B cell (primary cell): ENCODE data around the gene EXT2. TPM values are rescaled to one million over a fixed set of nuclear protein-coding genes. Genes with fewer than 3 reads are reported as not detected.

Source experiments
- ATAC-seq: fragments of 200-7000 bp; cut with Tn5 transposase; one replicate; pipeline ENCODE4 v1.10.0; 2021; ENCODE audit warnings: low read depth, mild to moderate bottlenecking, moderate number of reproducible peaks, moderate library complexity
- CTCF ChIA-PET: fragments of 350-600 bp; sonication (Branson Sonifier 250); formaldehyde crosslinking; loops from one replicate; lab custom pipeline; 2021; ENCODE audit warnings: antibody characterized with exemption, inconsistent platforms; lab: Charles Lee
- POLR2A ChIA-PET: fragments of 350-600 bp; sonication (Branson Sonifier 250); formaldehyde crosslinking; loops from one replicate; lab custom pipeline; 2021; ENCODE audit warnings: antibody characterized with exemption; lab: Charles Lee
- DNase-seq: peaks from one replicate; pipeline ENCODE4 v3.0.0; 2013
- H2AFZ ChIP-seq: 2 replicates; pipeline ENCODE4 v1.6.1; 2012; ENCODE audit warnings: mild to moderate bottlenecking, low read depth, low read length; ENCODE audit not compliant: insufficient read depth, poor library complexity, severe bottlenecking
- H3K27ac ChIP-seq, 2 donors: 1 replicate in 1 of 2; 2 replicates in 1 of 2; pipeline ENCODE4 v1.5.1; 2012 to 2013; ENCODE audit warnings: low read length in 2 of 2, mild to moderate bottlenecking in 2 of 2, moderate library complexity in 1 of 2
- H3K27me3 ChIP-seq, 4 experiments: fragments of 200-600 bp in 1 of 4; sonication (generic) in 1 of 4; replicated peaks in 1 of 4; 1 replicate in 2 of 4; 2 replicates in 2 of 4; pipeline versions ENCODE4 v1.6.1 to v1.7.0; 2013 to 2016; ENCODE audit warnings: low read length in 3 of 4, mild to moderate bottlenecking in 2 of 4, mixed read lengths in 1 of 4, moderate library complexity in 1 of 4; ENCODE audit not compliant: insufficient read depth in 4 of 4, control insufficient read depth in 3 of 4; ENCODE audit errors: control extremely low read depth in 1 of 4
- H3K36me3 ChIP-seq, 2 experiments: replicated peaks in 1 of 2; 1 replicate in 1 of 2; 2 replicates in 1 of 2; pipeline versions ENCODE4 v1.6.1 to v1.7.1; 2013; ENCODE audit warnings: low read length in 1 of 2; ENCODE audit not compliant: insufficient read depth in 2 of 2, control insufficient read depth in 1 of 2; ENCODE audit errors: control extremely low read depth in 1 of 2, extremely low read depth in 1 of 2
- H3K4me1 ChIP-seq, 2 donors: fragments of 200-600 bp in 1 of 2; sonication (generic) in 1 of 2; 1 replicate in 1 of 2; 2 replicates in 1 of 2; pipeline versions ENCODE4 v1.5.1 to v1.6.1; 2013 to 2017; ENCODE audit warnings: low read length in 2 of 2; ENCODE audit not compliant: control insufficient read depth in 2 of 2, insufficient read depth in 2 of 2
- H3K4me2 ChIP-seq: replicated peaks from 2 replicates; pipeline ENCODE3; 2012; ENCODE audit warnings: mild to moderate bottlenecking, low read depth, low read length; ENCODE audit not compliant: poor library complexity, severe bottlenecking
- H3K4me3 ChIP-seq, 5 experiments: fragments of 200-600 bp in 1 of 5; sonication (generic) in 1 of 5; 1 replicate in 3 of 5; 2 replicates in 2 of 5; pipeline versions ENCODE4 v1.5.1 to v1.7.0; 2011 to 2016; ENCODE audit warnings: low read length in 4 of 5, mild to moderate bottlenecking in 4 of 5, low read depth in 2 of 5, control low read depth in 1 of 5, moderate library complexity in 1 of 5; ENCODE audit not compliant: insufficient read depth in 1 of 5; ENCODE audit errors: control extremely low read depth in 1 of 5, extremely low read depth in 1 of 5
- H3K79me2 ChIP-seq: fragments of 200-600 bp; sonication (generic); one replicate; pipeline ENCODE4 v1.6.0; 2016; ENCODE audit warnings: low read length; ENCODE audit not compliant: control insufficient read depth, insufficient read depth
- H3K9ac ChIP-seq: fragments of 200-600 bp; sonication (generic); 2 replicates; pipeline ENCODE4 v1.6.1; 2017; ENCODE audit warnings: mild to moderate bottlenecking, low read length, moderate library complexity
- H3K9me3 ChIP-seq, 3 donors: one replicate each; pipeline versions ENCODE4 v1.6.1 to v1.7.1; 2013; ENCODE audit warnings: low read length in 2 of 3; ENCODE audit not compliant: control insufficient read depth in 2 of 3, insufficient read depth in 1 of 3; ENCODE audit errors: control extremely low read depth in 1 of 3
- H4K20me1 ChIP-seq: 2 replicates; pipeline ENCODE4 v1.6.0; 2012; ENCODE audit warnings: mild to moderate bottlenecking, low read length; ENCODE audit not compliant: insufficient read depth, control insufficient read depth, poor library complexity, severe bottlenecking
- H3K27ac Mint-ChIP-seq: one replicate; pipeline ENCODE4 v1.8.0; 2021; ENCODE audit warnings: mixed read lengths
- H3K27me3 Mint-ChIP-seq: one replicate; pipeline ENCODE4 v1.8.0; 2021; ENCODE audit warnings: mixed read lengths
- H3K4me1 Mint-ChIP-seq: one replicate; pipeline ENCODE4 v1.8.0; 2021; ENCODE audit warnings: mixed read lengths
- H3K4me3 Mint-ChIP-seq: one replicate; pipeline ENCODE4 v1.8.0; 2021; ENCODE audit warnings: mixed read lengths
- H3K9me3 Mint-ChIP-seq: one replicate; pipeline ENCODE4 v1.8.0; 2022; ENCODE audit warnings: mixed read lengths; ENCODE audit not compliant: insufficient read depth
- CTCF ChIP-seq: fragments of 200-600 bp; IDR thresholded peaks from one replicate; pipeline ENCODE4 v1.8.0; 2022; ENCODE audit warnings: antibody characterized with exemption, mild to moderate bottlenecking
- EZH2 ChIP-seq: IDR thresholded peaks from 2 replicates; pipeline ENCODE4 v1.6.1; 2012; ENCODE audit warnings: borderline replicate concordance, low read depth, mild to moderate bottlenecking, moderate library complexity, low read length; ENCODE audit not compliant: insufficient read depth, poor library complexity, severe bottlenecking
- WGBS: methylation state at CpG from one replicate; pipeline ENCODE4 v1.1.5; 2013; ENCODE audit warnings: missing lambda C conversion rate; ENCODE audit not compliant: insufficient coverage; 5-methylcytosine and 5-hydroxymethylcytosine counted together
- intact Hi-C: fragments of 100-400 bp; cut with micrococcal nuclease; formaldehyde crosslinking; loops from one replicate; pipeline ENCODE4 v1.10.0; 2022
- polyA plus RNA-seq: library from polyadenylated mRNA; depleted of rRNA; stranded (reverse); fragments of >200 nt; gene quantifications from 2 replicates; pipeline ENCODE4 v1.2.3, GENCODE V29; 2012
- total RNA-seq, 2 donors: library from RNA; stranded (reverse); fragments of 120-200 nt in 1 of 2; gene quantifications; 1 replicate in 1 of 2; 2 replicates in 1 of 2; pipeline versions ENCODE4 v1.2.3 to v1.2.4, GENCODE V29; 2013 to 2022

The EXT2 gene
- total and polyA plus RNA-seq, 2 donors (not counting 1 experiment from before 2014, with no cell fraction given), result 11.0 to 27.8 TPM

- no peak overlapping the region for H2AFZ ChIP-seq
- no peaks in the 10 kb centered on the region for H3K36me3 ChIP-seq
- no peak for ATAC-seq
- ChIA-PET CTCF (no interaction called here), POLR2A (no interaction called here)
- no peak overlapping the region for H3K4me2 ChIP-seq
- intact Hi-C loops, result no loop called here
- H3K9ac ChIP-seq, result no peak overlapping the region
- no peaks in the 10 kb centered on the region for H3K4me1 ChIP-seq
- no peaks in the 10 kb centered on the region for H3K79me2 ChIP-seq
- Mint-ChIP-seq H3K9me3 (no peaks in the 10 kb centered on the region), H3K27ac (no peak overlapping the region), H3K4me3 (no peak overlapping the region), H3K27me3 (peaks cover 17% of the 10 kb centered on the region), H3K4me1 (no peaks in the 10 kb centered on the region)
- 89% methylated on average over 19 of the region's 20 CpGs for WGBS
- DNase-seq, result no peak
- no peak overlapping the region for H3K27ac ChIP-seq
- H3K27me3 ChIP-seq, result no peaks in the 10 kb centered on the region
- H3K4me3 ChIP-seq, result no peak overlapping the region
- peaks cover 0 to 3% (median 0%) of the 10 kb centered on the region in 3 donors for H3K9me3 ChIP-seq
- no peak for TF ChIP-seq EZH2
- no peaks in the 10 kb centered on the region for H4K20me1 ChIP-seq
Measured at GRCh38 chr11:44270403-44271273, 175.2 kb downstream of the EXT2 start.

- DNase-seq, result no peak
- Histone ChIP-seq H3K79me2 (no peaks in the 10 kb centered on the region), H3K27me3 (no peaks in the 10 kb centered on the region), H4K20me1 (no peaks in the 10 kb centered on the region), H3K36me3 (no peaks in the 10 kb centered on the region), H3K4me2 (no peak overlapping the region), H2AFZ (no peak overlapping the region), H3K27ac (no peak overlapping the region), H3K9ac (no peak overlapping the region), H3K9me3 (peaks cover 0 to 3% (median 0%) of the 10 kb centered on the region in 3 donors), H3K4me3 (no peak overlapping the region), H3K4me1 (no peaks in the 10 kb centered on the region)
- intact Hi-C loops, result no loop called here
- no peak overlapping the region for H3K27ac Mint-ChIP-seq
- 84% methylated on average over 5 of the region's 6 CpGs for WGBS
- no peak for ATAC-seq
- ChIA-PET CTCF (no interaction called here), POLR2A (no interaction called here)
- H3K9me3 Mint-ChIP-seq, result no peaks in the 10 kb centered on the region
- peaks cover 17% of the 10 kb centered on the region for H3K27me3 Mint-ChIP-seq
- TF ChIP-seq EZH2 (no peak), CTCF (no peak)
- no peak overlapping the region for H3K4me3 Mint-ChIP-seq
- no peaks in the 10 kb centered on the region for H3K4me1 Mint-ChIP-seq
Measured at GRCh38 chr11:44271286-44271685, 175.8 kb downstream of the EXT2 start.
